ENCODE results near the gene PGK2. TPM values are rescaled to one million over a fixed set of nuclear protein-coding genes. Genes with fewer than 3 reads are reported as not detected.
"Not testable (repeated sequence)": the region's sequence is repeated elsewhere in the genome, so short reads cannot be mapped to it uniquely, and the experiment has no call there.

PGK2 gene
- total RNA-seq (2014; rRNA removed) = not detected in 2 replicates
- polyA plus RNA-seq (2012) = not detected

DNA sequence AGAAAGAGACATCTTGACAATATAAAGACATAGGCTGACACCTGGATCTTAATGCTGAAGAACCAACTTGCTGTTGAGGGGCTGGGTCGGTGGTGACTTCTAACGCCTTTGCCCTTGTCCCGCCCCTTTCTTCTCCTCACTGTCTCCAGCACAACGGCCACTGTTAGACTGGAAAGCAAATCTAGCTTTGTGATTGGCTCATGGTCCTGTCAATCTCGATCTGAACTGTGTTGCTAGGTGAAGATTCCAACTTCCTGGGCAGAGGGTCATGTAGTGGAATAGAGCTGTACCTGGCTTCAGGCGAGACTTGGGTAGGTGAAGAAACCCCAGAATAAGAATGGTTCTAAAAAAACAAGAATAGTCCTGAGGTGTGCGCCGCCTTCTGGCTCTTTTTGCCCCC is at the start of gene PGK2:
TSS of gene PGK2 (minus strand) at position 110 of the 400 bp plus-strand sequence. CDS start at position 12, 98 bp downstream.
- DNase-seq (ENCODE audit: low read depth) = no peak

- DNase-seq (ENCODE audit: low read depth) = no peak
Observed at GRCh38 chr6:49835140-49835539, 48.1 kb upstream of the PGK2 start.

DNA sequence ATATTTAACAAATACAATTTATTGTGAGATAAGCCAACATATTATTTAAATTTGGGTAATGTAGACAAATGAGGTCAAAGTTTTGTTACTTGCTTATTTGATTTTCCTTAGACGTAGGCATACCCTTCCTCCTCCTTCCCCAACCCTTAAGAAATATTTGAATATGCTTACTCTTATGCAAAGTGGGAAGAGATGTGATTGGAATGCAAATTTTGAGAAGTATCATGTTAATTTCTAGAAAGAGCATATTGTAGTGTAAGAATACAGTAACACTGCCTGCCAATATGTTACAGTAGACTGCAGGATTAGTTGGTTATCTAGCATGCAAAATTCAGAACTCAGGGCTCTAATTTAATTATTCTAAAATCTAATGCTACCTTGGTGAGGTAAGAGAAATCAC is 46.3 kb upstream of the PGK2 start:
- DNase-seq (ENCODE audit: low read depth) = no peak

DNA sequence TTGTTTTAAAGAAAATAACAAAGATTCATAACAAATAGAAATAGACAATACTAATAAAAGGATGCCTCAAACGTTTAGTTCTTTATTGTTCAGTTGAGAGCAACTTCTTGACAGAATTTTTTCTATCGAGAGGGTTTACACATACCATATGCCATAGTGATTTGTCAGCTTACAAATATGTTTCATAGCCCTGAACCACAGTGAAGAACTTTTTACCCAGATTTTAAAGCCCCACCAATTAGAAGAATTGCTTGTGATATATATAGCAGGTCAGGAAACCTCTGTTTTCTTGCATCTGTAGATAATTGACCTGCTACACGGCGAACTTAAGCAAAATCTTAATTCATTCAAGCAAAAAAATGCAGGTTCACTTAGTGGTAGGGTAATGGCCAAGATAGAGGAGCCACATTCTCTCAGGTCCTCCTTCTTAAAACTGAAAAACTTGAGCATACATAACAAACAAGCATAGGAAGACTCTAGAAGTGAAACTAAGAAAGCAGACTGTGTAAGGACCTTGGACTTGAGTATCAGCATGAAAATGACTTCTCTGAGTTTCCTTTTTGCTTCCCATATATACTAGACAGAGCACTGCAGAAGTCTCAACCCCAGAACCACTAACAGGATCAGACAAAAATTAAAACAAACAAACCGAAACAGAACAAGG is 39.8 kb upstream of the PGK2 start:
- no peak for DNase-seq (ENCODE audit: low read depth)

DNA sequence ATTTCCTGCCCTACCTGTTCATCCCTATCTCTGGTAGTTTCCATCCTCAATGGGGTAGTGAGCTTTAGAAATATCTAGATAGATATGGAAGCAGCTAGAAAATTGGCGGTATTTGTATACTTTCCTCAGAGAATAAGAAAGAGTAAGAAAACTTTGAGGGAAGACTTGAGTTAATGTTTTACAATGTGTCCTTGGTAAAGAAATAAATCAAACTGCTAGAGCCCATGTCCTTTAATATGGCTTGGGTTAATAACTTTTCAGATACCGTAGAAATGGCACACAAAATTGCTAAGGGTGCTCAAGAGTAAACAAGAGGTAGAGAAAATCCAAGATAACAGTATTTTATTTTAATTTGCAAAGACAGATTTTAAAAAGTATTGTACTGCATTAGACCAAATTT is 28.1 kb upstream of the PGK2 start:
- no peak for DNase-seq (ENCODE audit: low read depth)

- no peak for DNase-seq (ENCODE audit: low read depth)
Observed at GRCh38 chr6:49813248-49813647, 26.2 kb upstream of the PGK2 start.

DNA sequence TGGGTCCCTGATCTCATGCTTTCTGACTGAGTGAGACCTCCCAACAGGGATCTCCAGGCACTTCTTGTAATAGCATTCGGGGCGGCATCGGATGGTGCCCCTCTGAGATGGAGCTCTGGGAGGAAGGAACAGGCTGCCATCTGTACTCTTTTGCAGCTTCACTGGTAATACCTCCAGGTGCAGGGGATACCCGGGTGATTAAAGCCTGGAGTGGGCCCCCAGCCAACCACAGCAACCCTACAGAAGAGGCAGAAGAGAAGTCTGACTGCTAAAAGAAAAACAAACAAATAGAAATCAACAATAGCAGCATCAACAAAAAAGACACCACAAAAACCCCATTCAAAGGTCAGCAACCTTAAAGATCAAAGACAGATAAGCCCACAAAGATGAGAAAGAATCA is 19.1 kb upstream of the PGK2 start:
- DNase-seq (ENCODE audit: low read depth) = no peak

GRCh38 chr6:49805246-49805645 is 18.2 kb upstream of the PGK2 start:
- DNase-seq (ENCODE audit: low read depth) = no peak

DNA sequence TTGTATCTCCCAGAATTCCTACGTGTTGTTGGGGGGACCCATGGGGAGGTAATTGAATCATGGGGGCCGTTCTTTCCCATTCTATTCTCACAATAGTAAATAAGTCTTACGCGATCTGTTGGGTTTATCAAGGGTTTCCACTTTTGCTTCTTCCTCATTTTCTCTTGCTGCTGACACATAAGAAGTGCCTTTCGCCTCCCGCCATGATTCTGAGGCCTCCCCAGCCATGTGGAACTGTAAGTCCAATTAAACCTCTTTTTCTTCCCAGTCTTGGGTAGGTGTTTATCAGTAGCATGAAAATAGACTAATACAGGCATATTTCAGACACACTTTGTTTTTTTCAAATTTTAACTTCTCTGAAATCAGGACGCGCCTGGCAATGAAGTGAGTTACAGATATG is 14.4 kb upstream of the PGK2 start:
- DNase-seq (ENCODE audit: low read depth) = no peak

- no peak for DNase-seq (ENCODE audit: low read depth)
Observed at GRCh38 chr6:49799090-49799489, 12.0 kb upstream of the PGK2 start.

DNA sequence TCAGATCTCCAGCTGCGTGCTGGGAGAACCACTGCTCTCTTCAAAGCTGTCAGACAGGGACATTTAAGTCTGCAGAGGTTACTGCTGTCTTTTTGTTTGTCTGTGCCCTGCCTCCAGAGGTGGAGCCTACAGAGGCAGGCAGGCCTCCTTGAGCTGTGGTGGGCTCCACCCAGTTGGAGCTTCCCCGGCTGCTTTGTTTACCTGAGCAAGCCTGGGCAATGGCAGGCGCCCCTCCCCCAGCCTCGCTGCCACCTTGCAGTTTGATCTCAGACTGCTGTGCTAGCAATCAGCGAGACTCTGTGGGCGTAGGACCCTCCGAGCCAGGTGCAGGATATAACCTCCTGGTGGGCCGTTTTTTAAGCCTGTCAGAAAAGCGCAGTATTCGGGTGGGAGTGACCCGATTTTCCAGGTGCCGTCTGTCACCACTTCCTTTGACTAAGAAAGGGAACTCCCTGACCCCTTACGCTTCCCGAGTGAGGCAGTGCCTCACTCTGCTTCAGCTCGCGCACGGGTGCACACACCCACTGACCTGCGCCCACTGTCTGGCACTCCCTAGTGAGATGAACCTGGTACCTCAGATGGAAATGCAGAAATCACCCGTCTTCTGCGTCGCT is 9.9 kb upstream of the PGK2 start:
- DNase-seq (ENCODE audit: low read depth) = not testable (repeated sequence)

DNA sequence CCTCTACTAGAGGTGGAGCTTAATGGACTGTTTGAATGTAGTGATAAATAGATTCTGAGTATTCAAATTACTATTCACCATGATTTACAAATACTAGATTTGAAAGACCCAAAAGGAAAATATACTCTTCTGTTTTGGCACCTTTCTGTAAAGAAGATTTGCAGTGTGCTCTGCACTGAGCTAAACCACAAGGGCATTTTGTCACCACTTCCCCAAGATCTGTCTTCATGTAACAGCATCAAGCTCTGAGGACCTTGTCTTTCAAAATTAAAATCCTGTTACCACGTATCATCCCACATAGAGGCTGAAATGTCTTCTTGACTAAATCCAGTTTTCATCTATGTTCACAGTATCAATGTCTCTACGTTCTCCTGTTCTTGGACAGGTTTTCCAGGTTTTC is 3.3 kb upstream of the PGK2 start:
- no peak for DNase-seq (ENCODE audit: low read depth)

GRCh38 chr6:49784272-49784671 is 2.8 kb downstream of the PGK2 start:
- DNase-seq (ENCODE audit: low read depth) = no peak

GRCh38 chr6:49782725-49783124 is 4.4 kb downstream of the PGK2 start:
- no peak for DNase-seq (ENCODE audit: low read depth)

DNA sequence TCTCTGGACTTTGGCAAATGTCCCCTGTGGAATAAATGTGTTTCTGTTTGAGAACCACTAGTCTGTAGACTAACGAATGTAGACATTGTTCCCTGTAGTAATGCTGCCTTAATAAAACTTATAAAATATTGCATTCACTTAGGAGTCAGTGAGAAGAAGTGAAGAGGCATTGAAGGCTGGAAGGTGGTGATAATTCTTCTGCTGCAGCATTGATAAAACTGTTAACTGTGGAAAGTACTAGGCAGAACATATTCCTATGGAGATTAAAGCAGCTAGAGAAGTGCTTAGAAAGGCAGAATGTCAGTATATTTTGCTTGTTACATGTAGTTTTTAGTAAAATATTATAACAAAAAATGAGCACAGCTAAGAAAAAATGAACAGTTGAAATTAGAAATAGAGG is 4.8 kb downstream of the PGK2 start:
- DNase-seq (ENCODE audit: low read depth) = no peak

DNA sequence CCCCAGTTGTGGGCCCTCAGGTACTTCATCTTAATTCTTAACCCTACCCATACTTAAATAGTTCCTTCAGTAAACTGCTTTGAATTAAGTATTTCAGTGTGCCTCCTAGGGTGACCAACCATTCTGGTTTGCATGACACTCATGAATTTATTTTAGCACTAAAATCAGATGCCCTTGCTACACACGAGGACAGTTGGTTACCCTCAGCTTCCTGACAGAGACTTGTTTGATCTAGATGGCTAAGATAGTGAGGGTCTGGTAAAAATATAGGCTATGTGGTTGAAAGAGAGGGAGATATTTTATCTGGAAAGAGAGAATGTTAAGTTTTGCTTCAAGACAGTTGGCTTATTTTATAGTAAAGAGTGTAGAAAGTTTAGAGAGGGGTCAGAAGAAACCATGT is 10.6 kb downstream of the PGK2 start:
- DNase-seq (ENCODE audit: low read depth) = no peak

DNA sequence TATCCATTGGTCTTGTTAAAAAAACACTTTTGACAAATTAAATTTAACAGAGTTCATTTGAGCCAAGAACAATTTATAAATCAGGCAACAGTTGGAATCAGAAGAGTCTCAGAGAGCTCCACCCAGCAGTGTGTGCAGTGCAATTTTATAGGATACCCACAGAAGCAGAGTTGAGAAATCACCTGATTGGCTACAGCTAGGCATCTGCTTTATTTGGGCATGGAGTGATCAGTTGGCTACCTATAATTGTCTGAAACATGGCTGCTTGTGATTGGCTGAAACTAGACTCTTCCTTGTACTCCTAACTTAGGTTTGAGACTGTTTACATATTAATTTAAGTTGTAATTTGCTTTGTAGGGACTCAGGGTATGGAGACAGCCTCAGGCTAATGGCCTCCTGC is 12.0 kb downstream of the PGK2 start:
- no peak for DNase-seq (ENCODE audit: low read depth)

- no peak for DNase-seq (ENCODE audit: low read depth)
Observed at GRCh38 chr6:49772285-49772684, 14.8 kb downstream of the PGK2 start.

GRCh38 chr6:49766762-49767161 is 20.3 kb downstream of the PGK2 start:
- no peak for DNase-seq (ENCODE audit: low read depth)

DNA sequence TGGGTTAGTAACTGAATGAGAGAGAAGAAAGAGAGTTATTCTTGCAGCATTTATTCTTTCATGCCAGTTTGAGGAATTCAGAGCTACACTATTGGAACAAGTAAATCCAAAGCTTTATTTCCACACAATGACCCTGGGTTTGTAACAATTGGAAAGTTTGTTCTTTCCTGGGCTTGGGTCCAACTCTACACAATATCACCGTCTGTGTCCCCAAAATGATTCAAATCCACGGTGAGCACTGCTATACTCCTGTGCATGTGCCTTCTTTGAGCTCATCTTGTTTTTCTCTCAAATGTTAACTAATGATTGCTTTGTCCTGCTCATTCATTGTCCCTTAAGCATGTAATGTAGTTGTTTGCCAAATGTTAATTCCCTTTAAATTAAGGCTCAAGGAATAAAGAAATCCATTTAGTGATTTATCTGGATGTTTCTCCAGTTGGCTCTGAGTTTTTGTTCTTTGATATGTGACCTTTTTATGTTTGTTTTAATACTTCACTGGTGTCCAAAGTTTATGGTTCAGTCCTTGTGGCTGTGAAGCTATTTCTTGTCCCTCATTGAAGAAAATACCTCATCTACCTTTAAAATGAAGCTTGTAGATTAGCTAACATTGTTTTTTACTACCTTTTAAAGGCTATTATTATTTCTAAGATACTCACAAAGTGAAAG is 22.4 kb downstream of the PGK2 start:
- DNase-seq (ENCODE audit: low read depth) = no peak

- DNase-seq (ENCODE audit: low read depth) = no peak
Observed at GRCh38 chr6:49744259-49744658, 42.8 kb downstream of the PGK2 start, which contains the start of gene CRISP3. TSS of gene CRISP3 (minus strand) at chr6:49744388. CDS start at chr6:49744367, 21 bp downstream.

- DNase-seq (ENCODE audit: low read depth) = no peak
Observed at GRCh38 chr6:49743429-49743828, 43.7 kb downstream of the PGK2 start.

- DNase-seq (ENCODE audit: low read depth) = no peak
Observed at GRCh38 chr6:49739423-49739822, 47.7 kb downstream of the PGK2 start.
